ENCODE data around the gene ARHGAP22. TPM values are rescaled to one million over a fixed set of nuclear protein-coding genes. Genes with fewer than 3 reads are reported as not detected.

The ARHGAP22 gene
- total RNA-seq, 1 experiment from 2014 or later = 9.9 TPM

DNA sequence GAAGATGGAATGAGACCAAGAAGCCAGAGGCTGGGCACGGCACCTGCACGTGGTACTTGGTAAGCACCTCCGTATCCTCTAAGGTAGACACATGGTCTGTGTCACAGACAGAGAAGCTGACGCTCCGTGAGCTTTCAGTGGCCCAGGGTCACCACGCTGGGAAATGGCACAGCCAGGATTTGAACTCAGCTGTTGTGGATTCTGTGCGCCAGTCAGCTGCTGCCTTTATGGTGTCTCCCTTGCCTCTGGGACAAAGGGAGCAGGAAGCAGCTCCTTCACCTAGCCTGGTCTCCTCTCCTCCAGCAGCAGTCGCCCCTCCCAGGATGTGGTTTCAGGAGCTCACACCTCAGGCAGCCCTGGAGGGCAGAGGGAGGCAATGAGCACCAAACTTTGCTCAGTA is 110.8 kb downstream of the ARHGAP22 start:
- H3K4me1 ChIP-seq (ENCODE audit: control insufficient read depth in 1 of 2, insufficient read depth in 2 of 2, low read length in 2 of 2) = peaks cover 3 to 10% of the 10 kb centered on the region in 2 experiments; a peak in 2 of 4 replicates
- ATAC-seq = no peak
- RAD21 ChIA-PET (ENCODE audit: low non-redundant PET in 1 of 2, low total read pairs in 2 of 2, uncharacterized antibody in 2 of 2, unreplicated experiment in 2 of 2) = no interaction called here
- no peak overlapping the region for H3K4me2 ChIP-seq (ENCODE audit: low read length)
- no peaks in the 10 kb centered on the region for H3K27me3 ChIP-seq (ENCODE audit: insufficient read depth, low read length)
- no peaks in the 10 kb centered on the region for H3K9me3 ChIP-seq (ENCODE audit: control insufficient read depth in 1 of 2, insufficient read depth in 1 of 2, low read depth in 1 of 2, low read length in 2 of 2)
- H4K20me1 ChIP-seq (ENCODE audit: insufficient read depth) = no peaks in the 10 kb centered on the region
- no TSS peak for BruUV-seq (replicated peaks)
- no peak overlapping the region for H3K27ac ChIP-seq (ENCODE audit: low read depth, low read length)
- no peak overlapping the region for H3K4me3 ChIP-seq (replicated peaks in 1 of 2; ENCODE audit: low read depth in 1 of 2, low read length in 2 of 2)
- H3K9me2 ChIP-seq (ENCODE audit: insufficient read depth) = no peaks in the 10 kb centered on the region
- no peak overlapping the region for H2AFZ ChIP-seq (ENCODE audit: low read depth, low read length, poor library complexity, severe bottlenecking)
- H3K79me2 ChIP-seq (ENCODE audit: insufficient read depth, low read length) = no peaks in the 10 kb centered on the region
- H3K36me3 ChIP-seq (ENCODE audit: control insufficient read depth in 1 of 2, insufficient read depth in 2 of 2, low read length in 2 of 2) = no peaks in the 10 kb centered on the region; a peak in 1 of 4 replicates
- no peak overlapping the region for H3K9ac ChIP-seq (ENCODE audit: low read length)
- DNase-seq (ENCODE audit: low read depth, low spot score) = no peak
- intact Hi-C loops (cut with micrococcal nuclease) = no loop called here
- CTCF ChIA-PET = no interaction called here
- no peak for TF ChIP-seq ELF1 (IDR thresholded peaks at IDR 0.05; ENCODE audit: borderline replicate concordance, low read depth)
- TF ChIP-seq, protein P1, sequence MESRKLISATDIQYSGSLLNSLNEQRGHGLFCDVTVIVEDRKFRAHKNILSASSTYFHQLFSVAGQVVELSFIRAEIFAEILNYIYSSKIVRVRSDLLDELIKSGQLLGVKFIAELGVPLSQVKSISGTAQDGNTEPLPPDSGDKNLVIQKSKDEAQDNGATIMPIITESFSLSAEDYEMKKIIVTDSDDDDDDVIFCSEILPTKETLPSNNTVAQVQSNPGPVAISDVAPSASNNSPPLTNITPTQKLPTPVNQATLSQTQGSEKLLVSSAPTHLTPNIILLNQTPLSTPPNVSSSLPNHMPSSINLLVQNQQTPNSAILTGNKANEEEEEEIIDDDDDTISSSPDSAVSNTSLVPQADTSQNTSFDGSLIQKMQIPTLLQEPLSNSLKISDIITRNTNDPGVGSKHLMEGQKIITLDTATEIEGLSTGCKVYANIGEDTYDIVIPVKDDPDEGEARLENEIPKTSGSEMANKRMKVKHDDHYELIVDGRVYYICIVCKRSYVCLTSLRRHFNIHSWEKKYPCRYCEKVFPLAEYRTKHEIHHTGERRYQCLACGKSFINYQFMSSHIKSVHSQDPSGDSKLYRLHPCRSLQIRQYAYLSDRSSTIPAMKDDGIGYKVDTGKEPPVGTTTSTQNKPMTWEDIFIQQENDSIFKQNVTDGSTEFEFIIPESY (IDR thresholded peaks at IDR 0.05; ENCODE audit: extremely low read depth, insufficient replicate concordance, low read length) = no peak
- TF ChIP-seq FOSL1 (IDR thresholded peaks at IDR 0.05; ENCODE audit: low read depth) = no peak
- TF ChIP-seq EGR1 (IDR thresholded peaks at IDR 0.05; ENCODE audit: low read depth) = no peak
- TF ChIP-seq CBX3 (IDR thresholded peaks at IDR 0.05; ENCODE audit: low read depth) = no peak
- TF ChIP-seq ZFX (IDR thresholded peaks at IDR 0.05) = no peak
- no peak for TF ChIP-seq RAD21 (IDR thresholded peaks at IDR 0.05; ENCODE audit: low read depth)
- no peak for TF ChIP-seq SP1 (IDR thresholded peaks at IDR 0.05; ENCODE audit: low read depth)
- no peak for TF ChIP-seq CEBPB (IDR thresholded peaks at IDR 0.05; ENCODE audit: low read depth)
- no peak for TF ChIP-seq YY1 (IDR thresholded peaks at IDR 0.05; ENCODE audit: extremely low read depth, insufficient replicate concordance, low read depth, low read length)
- TF ChIP-seq, protein P2, sequence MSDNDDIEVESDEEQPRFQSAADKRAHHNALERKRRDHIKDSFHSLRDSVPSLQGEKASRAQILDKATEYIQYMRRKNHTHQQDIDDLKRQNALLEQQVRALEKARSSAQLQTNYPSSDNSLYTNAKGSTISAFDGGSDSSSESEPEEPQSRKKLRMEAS (IDR thresholded peaks at IDR 0.05) = no peak
- POLR2A ChIA-PET = no interaction called here

Data from HCT116 (cell line).